WTC11 (cell line): ENCODE data around the gene DIDO1.

Source experiments
- E2F4 ChIP-seq: sonication (generic); formaldehyde crosslinking; IDR thresholded peaks from 2 replicates; pipeline ENCODE4 v1.8.1; 2022; ENCODE audit warnings: low read depth, mild to moderate bottlenecking, moderate library complexity, missing genetic modification reagents, borderline replicate concordance
- KAT7 ChIP-seq: sonication (generic); formaldehyde crosslinking; IDR thresholded peaks from 2 replicates; pipeline ENCODE4 v1.8.1; 2023; ENCODE audit warnings: missing genetic modification reagents, mild to moderate bottlenecking, borderline replicate concordance
- NFE2L1 ChIP-seq: sonication (generic); formaldehyde crosslinking; IDR thresholded peaks from 2 replicates; pipeline ENCODE4 v1.8.1; 2023; ENCODE audit warnings: missing genetic modification reagents
- NR3C1 ChIP-seq: sonication (generic); formaldehyde crosslinking; conservative IDR thresholded peaks from 2 replicates; pipeline ENCODE4 v1.8.1; 2023; ENCODE audit warnings: low read depth, mild to moderate bottlenecking, missing genetic modification reagents
- OVOL2 ChIP-seq: fragments of 250-450 bp; sonication (Bioruptor Pico); IDR thresholded peaks from 2 replicates; pipeline ENCODE4 v1.9.0; 2021; ENCODE audit warnings: mild to moderate bottlenecking, borderline replicate concordance
- TEAD4 ChIP-seq: sonication (generic); formaldehyde crosslinking; IDR thresholded peaks from 2 replicates; pipeline ENCODE4 v1.8.0; 2022; ENCODE audit warnings: mild to moderate bottlenecking, missing genetic modification reagents
- USF2 ChIP-seq: sonication (generic); formaldehyde crosslinking; IDR thresholded peaks from 2 replicates; pipeline ENCODE4 v1.8.1; 2023; ENCODE audit warnings: mild to moderate bottlenecking, missing genetic modification reagents, moderate library complexity
- TF ChIP-seq, protein P1 (sequence below): fragments of 200-600 bp; IDR thresholded peaks from 2 replicates; pipeline ENCODE4 v1.8.0; 2022; ENCODE audit warnings: antibody characterized with exemption
- TF ChIP-seq, protein P2 (sequence below): sonication (generic); formaldehyde crosslinking; IDR thresholded peaks from 2 replicates; pipeline ENCODE4 v1.8.1; 2022; ENCODE audit warnings: mild to moderate bottlenecking, moderate library complexity, missing genetic modification reagents
- TF ChIP-seq, protein P3 (sequence below): sonication (generic); formaldehyde crosslinking; conservative IDR thresholded peaks from 2 replicates; pipeline ENCODE4 v1.8.1; 2023; ENCODE audit warnings: mild to moderate bottlenecking, low read depth, missing genetic modification reagents, moderate library complexity
- TF ChIP-seq, protein P4 (sequence below): sonication (generic); formaldehyde crosslinking; IDR thresholded peaks from 2 replicates; pipeline ENCODE4 v1.8.1; 2023; ENCODE audit warnings: mild to moderate bottlenecking, missing genetic modification reagents, borderline replicate concordance
- TF ChIP-seq, protein P5 (sequence below): sonication (generic); formaldehyde crosslinking; IDR thresholded peaks from 2 replicates; pipeline ENCODE4 v1.8.0; 2022; ENCODE audit warnings: mild to moderate bottlenecking, missing genetic modification reagents

DNA sequence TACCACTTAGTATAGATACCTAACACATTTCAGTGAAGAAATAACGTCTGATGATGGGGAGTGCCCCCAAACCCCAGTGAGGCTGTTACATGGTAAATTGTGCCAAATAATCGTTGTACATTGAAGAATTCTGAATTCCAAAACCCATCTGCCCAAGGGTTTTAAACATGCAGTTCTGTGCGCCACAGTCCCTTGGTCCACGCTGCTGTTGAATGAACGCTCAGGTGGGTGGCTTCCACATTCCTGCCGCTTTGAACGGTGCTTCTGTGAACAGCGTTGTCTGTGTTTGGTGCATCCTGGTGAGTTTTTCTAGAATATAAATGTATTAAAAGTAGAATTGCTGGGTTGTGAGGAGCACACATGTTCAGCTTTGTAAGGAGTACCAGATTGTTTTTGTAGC, 14.6 kb upstream of the DIDO1 start:
- TF ChIP-seq USF2 (no peak), NFE2L1 (CRISPR knock-in tag) (no peak), OVOL2 (CRISPR knock-in tag) (no peak), KAT7 (CRISPR knock-in tag) (no peak), E2F4 (CRISPR knock-in tag) (no peak), TEAD4 (CRISPR knock-in tag) (no peak), NR3C1 (CRISPR knock-in tag) (no peak)
- TF ChIP-seq, protein P1, sequence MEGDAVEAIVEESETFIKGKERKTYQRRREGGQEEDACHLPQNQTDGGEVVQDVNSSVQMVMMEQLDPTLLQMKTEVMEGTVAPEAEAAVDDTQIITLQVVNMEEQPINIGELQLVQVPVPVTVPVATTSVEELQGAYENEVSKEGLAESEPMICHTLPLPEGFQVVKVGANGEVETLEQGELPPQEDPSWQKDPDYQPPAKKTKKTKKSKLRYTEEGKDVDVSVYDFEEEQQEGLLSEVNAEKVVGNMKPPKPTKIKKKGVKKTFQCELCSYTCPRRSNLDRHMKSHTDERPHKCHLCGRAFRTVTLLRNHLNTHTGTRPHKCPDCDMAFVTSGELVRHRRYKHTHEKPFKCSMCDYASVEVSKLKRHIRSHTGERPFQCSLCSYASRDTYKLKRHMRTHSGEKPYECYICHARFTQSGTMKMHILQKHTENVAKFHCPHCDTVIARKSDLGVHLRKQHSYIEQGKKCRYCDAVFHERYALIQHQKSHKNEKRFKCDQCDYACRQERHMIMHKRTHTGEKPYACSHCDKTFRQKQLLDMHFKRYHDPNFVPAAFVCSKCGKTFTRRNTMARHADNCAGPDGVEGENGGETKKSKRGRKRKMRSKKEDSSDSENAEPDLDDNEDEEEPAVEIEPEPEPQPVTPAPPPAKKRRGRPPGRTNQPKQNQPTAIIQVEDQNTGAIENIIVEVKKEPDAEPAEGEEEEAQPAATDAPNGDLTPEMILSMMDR = no peak
- TF ChIP-seq, protein P2, sequence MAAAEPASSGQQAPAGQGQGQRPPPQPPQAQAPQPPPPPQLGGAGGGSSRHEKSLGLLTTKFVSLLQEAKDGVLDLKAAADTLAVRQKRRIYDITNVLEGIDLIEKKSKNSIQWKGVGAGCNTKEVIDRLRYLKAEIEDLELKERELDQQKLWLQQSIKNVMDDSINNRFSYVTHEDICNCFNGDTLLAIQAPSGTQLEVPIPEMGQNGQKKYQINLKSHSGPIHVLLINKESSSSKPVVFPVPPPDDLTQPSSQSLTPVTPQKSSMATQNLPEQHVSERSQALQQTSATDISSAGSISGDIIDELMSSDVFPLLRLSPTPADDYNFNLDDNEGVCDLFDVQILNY (CRISPR knock-in tag) = no peak
- TF ChIP-seq, protein P3, sequence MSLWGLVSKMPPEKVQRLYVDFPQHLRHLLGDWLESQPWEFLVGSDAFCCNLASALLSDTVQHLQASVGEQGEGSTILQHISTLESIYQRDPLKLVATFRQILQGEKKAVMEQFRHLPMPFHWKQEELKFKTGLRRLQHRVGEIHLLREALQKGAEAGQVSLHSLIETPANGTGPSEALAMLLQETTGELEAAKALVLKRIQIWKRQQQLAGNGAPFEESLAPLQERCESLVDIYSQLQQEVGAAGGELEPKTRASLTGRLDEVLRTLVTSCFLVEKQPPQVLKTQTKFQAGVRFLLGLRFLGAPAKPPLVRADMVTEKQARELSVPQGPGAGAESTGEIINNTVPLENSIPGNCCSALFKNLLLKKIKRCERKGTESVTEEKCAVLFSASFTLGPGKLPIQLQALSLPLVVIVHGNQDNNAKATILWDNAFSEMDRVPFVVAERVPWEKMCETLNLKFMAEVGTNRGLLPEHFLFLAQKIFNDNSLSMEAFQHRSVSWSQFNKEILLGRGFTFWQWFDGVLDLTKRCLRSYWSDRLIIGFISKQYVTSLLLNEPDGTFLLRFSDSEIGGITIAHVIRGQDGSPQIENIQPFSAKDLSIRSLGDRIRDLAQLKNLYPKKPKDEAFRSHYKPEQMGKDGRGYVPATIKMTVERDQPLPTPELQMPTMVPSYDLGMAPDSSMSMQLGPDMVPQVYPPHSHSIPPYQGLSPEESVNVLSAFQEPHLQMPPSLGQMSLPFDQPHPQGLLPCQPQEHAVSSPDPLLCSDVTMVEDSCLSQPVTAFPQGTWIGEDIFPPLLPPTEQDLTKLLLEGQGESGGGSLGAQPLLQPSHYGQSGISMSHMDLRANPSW (CRISPR knock-in tag) = no peak
- TF ChIP-seq, protein P4, sequence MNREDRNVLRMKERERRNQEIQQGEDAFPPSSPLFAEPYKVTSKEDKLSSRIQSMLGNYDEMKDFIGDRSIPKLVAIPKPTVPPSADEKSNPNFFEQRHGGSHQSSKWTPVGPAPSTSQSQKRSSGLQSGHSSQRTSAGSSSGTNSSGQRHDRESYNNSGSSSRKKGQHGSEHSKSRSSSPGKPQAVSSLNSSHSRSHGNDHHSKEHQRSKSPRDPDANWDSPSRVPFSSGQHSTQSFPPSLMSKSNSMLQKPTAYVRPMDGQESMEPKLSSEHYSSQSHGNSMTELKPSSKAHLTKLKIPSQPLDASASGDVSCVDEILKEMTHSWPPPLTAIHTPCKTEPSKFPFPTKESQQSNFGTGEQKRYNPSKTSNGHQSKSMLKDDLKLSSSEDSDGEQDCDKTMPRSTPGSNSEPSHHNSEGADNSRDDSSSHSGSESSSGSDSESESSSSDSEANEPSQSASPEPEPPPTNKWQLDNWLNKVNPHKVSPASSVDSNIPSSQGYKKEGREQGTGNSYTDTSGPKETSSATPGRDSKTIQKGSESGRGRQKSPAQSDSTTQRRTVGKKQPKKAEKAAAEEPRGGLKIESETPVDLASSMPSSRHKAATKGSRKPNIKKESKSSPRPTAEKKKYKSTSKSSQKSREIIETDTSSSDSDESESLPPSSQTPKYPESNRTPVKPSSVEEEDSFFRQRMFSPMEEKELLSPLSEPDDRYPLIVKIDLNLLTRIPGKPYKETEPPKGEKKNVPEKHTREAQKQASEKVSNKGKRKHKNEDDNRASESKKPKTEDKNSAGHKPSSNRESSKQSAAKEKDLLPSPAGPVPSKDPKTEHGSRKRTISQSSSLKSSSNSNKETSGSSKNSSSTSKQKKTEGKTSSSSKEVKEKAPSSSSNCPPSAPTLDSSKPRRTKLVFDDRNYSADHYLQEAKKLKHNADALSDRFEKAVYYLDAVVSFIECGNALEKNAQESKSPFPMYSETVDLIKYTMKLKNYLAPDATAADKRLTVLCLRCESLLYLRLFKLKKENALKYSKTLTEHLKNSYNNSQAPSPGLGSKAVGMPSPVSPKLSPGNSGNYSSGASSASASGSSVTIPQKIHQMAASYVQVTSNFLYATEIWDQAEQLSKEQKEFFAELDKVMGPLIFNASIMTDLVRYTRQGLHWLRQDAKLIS (CRISPR knock-in tag) = no peak
- TF ChIP-seq, protein P5, sequence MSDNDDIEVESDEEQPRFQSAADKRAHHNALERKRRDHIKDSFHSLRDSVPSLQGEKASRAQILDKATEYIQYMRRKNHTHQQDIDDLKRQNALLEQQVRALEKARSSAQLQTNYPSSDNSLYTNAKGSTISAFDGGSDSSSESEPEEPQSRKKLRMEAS (CRISPR knock-in tag) = no peak
